HG03432 (cell line): ENCODE measurements around the gene KRT32.

ENCODE experiments used
- ATAC-seq: cut with Tn5 transposase; IDR thresholded peaks from one replicate; pipeline ENCODE4 v1.9.1; 2021; ENCODE audit warnings: mild to moderate bottlenecking, moderate library complexity; ENCODE audit not compliant: unreplicated experiment

The KRT32 gene

GRCh38 chr17:41466988-41467387, at the start of gene KRT32:
KRT32 (minus strand) TSS chr17:41467386; CDS start chr17:41467325, 61 bp downstream.
- no peak for ATAC-seq

DNA sequence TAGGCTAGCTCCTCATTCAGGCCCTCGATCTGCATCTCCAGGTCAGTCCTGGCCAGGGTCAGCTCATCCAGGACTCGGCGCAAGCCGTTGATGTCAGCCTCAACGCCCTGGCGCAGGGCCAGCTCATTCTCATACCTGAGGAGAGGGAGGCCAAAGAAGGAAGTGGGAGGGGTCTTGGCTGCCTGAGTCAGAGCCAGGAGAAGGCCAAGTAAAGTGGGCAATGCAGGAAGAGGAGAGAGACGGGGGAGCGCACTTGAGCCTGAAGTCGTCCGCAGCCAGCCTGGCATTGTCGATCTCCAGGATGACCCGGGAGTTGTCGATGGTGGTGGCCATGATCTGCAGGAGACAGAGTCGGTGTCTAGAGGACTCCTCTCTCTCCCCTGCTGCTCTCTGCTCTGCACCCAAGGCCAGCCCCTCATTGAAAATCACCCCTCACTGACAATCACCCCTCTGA, 49.7 kb upstream of the KRT32 start:
- no peak for ATAC-seq

DNA sequence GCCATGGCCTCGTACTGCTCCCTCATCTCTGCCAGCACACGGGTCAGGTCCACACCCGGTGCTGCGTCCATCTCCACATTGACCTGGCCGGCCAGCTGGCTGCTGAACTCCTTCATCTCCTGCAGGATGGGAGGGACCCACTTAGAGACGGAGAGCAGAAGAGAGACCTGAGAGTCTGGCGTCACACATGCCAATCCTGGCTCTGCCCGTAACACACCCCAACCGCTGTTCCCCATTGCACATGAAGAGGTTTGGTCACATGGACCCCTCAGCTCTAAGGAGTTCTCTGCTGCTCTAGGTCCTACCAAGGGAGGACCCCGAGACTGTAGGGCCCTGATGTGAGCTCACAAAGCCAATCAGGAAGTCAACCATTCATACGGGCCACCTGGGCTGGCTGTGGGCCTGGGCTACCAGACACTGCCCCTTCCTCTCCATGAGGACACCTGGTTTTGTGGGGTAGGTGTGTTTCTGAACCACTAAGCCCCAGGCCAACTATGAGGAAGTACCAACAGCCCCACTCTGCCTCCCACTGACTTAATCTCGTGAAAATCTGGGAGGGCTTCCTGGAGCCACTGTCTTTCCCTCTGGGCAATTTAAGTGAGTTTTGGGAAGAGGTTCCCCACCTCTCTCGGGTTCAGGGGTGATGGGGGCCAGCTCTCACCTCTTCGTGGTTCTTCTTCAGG, 49.1 kb upstream of the KRT32 start:
- no peak for ATAC-seq

DNA sequence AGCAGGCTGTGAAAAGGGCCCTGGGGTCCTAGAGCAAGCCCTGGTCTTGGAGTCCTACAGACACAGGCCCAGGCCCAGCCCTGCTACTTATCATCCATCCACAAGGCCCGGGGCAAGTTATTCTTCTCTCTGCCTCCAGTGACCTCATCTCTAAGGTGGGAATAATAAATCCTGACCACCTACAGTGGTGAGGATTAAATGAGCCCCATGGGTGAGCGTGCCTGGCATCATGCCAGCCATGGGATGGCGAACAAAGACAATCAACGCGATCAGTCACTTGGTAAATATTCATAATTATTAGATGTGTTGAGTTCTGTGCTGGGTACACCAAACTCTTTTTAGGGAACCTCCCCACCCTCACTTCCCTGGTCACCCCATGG, 46.0 kb upstream of the KRT32 start:
- ATAC-seq = no peak

GRCh38 chr17:41512546-41513167, 45.5 kb upstream of the KRT32 start:
- no peak for ATAC-seq

GRCh38 chr17:41511716-41512115, 44.5 kb upstream of the KRT32 start:
- no peak for ATAC-seq

DNA sequence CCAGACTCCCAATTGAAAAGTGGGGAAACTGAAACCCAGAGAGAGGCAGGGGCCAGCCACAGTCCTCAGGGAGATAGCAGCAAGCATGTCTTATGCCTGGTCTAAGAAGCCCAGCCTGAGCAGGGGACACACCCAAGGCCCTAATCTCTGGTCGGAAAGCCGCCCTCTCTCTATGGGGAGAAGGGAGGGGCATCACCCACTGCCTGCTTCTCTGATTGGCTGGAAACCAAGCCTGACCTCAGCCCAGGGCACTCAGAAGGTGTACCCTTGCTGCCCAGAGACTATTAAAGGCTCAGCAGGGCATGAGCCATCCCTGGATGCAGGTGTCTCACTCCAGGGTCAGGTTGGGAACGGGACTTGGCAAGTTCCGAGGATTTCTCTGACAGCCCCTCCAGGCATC, 43.9 kb upstream of the KRT32 start:
- no peak for ATAC-seq

GRCh38 chr17:41510251-41511065, 43.3 kb upstream of the KRT32 start:
- no peak for ATAC-seq

DNA sequence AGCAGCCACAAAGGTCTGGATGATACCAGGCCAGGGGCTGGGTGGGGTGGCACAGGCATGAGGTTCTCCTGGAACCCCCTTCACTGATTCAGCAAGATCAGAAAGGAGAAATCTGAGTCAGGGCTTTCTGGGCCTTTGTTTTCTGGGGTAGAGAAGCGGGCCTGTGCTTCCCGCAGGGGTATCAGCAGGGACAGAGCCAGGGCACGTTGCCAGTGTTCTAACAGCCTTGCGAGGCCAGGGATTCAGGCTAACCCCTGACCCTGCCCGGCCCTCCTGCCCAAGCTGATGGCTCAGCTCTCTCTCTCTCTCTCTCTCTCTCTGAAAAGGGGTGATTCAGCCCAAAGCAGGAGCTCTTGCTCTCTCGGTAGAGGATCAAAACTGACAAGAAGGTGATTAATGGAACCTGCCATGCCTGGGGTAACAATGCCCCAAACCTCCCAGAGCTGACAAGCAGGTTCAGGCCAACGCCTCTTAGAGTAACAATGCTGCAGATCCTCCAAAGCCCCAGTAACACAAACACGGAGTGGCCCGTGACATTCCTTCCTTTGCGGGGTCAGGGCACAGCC, 40.2 kb upstream of the KRT32 start:
- ATAC-seq = no peak

DNA sequence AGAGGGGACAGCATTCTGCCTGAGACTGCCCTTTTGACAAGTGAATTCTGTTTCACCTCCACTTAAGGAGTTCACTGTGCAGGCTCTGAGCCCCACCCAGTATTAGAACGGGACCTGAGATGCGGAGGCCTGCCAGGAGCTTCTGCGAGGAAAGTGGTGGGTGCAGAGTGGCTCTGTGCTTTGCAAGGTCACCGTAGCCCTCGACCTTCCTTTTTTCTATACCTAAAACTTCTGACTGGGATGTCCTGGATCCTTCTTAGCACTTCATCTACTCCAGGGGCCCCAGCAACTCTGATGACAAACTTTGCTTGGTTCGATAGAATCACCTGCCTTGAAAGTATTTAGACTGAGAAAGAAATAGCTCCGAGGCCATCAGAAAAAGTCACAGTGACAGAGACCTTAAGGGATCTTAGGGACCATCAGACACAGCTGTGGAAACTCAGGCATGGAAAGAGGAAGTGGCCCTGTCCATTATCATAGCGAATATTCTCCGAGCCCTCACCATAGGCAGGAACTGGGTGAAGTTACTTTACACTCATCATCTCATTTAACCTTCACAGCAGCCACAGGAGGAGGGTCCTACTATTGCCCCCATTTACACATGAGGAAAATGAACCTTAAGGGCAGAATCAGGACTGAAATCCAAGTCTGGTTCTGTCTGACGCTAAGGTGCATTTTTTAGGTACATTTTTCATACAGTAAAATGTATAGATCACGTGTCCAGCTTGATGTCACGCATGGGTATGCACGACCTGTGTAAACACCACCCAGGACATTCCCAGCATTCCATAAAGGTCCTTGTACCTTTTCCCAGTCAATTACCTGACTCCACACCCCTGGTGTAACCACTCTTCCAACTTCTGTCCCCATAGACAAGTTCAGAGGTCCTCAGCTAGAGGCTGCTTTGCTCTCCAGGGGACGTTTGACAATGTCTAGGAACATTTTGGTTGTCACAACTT, 38.9 kb upstream of the KRT32 start:
- no peak for ATAC-seq

GRCh38 chr17:41505007-41505808, 38.0 kb upstream of the KRT32 start, which contains the start of gene KRT13:
KRT13 (minus strand) TSS chr17:41505612; CDS start chr17:41505550, 62 bp downstream.
- no peak for ATAC-seq

- no peak for ATAC-seq
Measured at GRCh38 chr17:41504246-41504977, 37.2 kb upstream of the KRT32 start.

- ATAC-seq = no peak
Measured at GRCh38 chr17:41503202-41503601, 36.0 kb upstream of the KRT32 start.

- no peak for ATAC-seq
Measured at GRCh38 chr17:41500131-41500911, 33.1 kb upstream of the KRT32 start.

GRCh38 chr17:41499714-41500113, 32.5 kb upstream of the KRT32 start:
- no peak for ATAC-seq

DNA sequence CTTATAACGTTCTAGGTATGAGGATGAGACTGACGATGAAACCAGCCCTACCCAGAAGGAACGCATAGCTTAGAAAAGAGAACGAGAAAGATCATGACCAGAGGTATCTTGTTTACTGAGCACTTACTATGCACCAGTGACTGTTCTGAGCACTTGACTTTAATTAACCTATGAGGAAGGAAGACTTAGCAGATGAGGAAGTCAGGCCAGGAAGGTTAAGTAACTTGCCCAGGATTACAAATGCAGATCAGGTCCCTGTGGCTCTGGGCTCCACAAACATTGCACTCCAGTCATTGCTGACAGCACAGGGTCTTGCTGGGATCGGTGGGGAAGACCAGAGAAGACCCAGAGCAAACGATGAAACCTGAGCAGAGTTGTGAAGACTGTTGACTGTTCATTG, 31.1 kb upstream of the KRT32 start:
- ATAC-seq = no peak

DNA sequence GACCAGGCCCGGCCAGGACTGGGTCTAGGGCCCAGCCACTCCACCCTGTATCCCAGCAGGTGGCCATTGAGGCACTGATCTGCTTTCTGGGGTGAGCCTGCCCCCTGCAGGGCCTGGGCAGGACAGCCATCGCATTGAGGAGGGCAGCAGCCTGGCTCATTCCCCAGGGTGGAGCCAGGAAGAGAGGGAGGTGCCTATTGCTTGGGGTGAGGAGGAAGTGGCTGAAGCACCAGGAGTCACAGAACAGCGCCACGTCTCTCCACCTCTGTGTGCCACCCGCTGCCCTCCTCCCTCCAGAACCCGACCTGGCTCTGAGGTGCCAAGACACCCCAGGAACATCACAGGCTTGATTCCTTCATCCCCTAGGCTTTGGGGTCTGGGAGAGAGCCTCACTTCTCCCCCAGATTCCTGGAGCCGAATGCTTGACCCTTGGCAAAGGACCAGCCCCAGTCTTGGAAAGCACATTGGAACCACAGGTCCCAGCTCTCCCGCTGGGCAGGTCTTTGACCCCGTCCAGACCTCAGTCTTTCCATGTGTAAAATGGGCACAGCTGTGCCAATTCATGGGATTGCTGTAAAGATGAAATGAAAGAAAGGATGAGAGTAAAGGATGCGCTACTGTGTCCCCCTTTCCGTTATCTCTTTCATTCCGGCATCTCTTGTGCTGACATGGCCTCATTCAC, 29.8 kb upstream of the KRT32 start:
- ATAC-seq = peak; percentile 55
